SH-SY5Y (cell line): ENCODE results near the gene BRD7.

Experiments
- GATA2 ChIP-seq: IDR thresholded peaks from 2 replicates; pipeline ENCODE4 v1.6.1; 2011; ENCODE audit warnings: mild to moderate bottlenecking, low read depth, low read length
- GATA3 ChIP-seq: IDR thresholded peaks from 2 replicates; pipeline ENCODE4 v1.6.1; 2011; ENCODE audit warnings: low read depth, mild to moderate bottlenecking, low read length, moderate library complexity

DNA sequence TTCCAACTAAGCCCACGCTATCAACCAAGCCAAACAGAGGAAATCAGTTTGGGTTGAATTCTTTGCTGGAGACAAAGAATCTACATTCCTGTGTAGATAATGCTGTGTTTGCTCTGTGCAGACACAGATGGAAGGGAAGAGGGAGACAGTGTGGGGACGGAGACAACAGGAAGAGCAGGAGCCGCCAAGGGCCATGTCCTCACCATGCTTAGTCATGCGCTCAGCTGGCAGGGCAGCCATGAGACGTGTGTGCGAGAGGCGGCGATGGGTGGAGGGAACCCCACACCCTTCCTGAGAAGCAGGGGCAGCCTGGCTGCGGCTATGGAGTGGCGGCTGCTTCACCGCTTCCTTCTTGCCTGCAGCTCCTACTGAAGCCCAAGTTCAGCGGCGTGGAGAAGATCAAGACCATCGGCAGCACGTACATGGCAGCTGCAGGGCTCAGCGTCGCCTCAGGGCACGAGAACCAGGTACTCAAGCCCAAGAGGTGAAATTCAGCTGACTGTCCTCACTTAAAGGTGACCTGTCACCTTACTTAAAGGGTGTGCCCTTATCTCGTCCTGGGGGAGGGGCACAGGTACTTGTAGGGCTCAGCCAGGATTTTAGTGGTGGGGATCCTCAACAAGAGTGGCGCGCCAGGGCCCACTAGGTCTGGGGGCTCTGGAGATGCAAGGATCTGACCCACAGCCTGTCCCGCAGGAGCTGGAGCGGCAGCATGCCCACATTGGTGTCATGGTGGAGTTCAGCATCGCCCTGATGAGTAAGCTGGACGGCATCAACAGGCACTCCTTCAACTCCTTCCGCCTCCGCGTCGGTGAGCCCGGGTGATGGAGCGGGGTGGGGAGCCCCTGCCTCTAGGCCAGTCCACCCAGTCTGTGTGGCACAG lies 55.0 kb downstream of the BRD7 start:
- TF ChIP-seq GATA2 (no peak), GATA3 (no peak)
